Left ventricle myocardium inferior (tissue), 1 donor: ENCODE results near the gene ACOXL. TPM values are rescaled to one million over a fixed set of nuclear protein-coding genes. Genes with fewer than 3 reads are reported as not detected.
"Not testable (repeated sequence)": the region's sequence is repeated elsewhere in the genome, so short reads cannot be mapped to it uniquely, and the experiment has no call there.

Experiments used
- DNase-seq: peaks from one replicate; pipeline ENCODE4 v3.0.0-alpha.2; 2020
- H3K27ac ChIP-seq: fragments of 200-600 bp; replicated peaks from 2 replicates; pipeline ENCODE4 v1.8.0; 2021
- H3K27me3 ChIP-seq: fragments of 200-600 bp; 2 replicates; pipeline ENCODE4 v1.8.0; 2021; ENCODE audit warnings: low read depth
- H3K36me3 ChIP-seq: fragments of 200-600 bp; 2 replicates; pipeline ENCODE4 v1.8.0; 2021
- H3K4me1 ChIP-seq: fragments of 200-600 bp; 2 replicates; pipeline ENCODE4 v1.8.0; 2021
- H3K4me3 ChIP-seq: fragments of 200-600 bp; 2 replicates; pipeline ENCODE4 v1.8.0; 2021; ENCODE audit warnings: mild to moderate bottlenecking, moderate library complexity
- H3K9me3 ChIP-seq: fragments of 200-600 bp; replicated peaks from 2 replicates; pipeline ENCODE4 v1.8.0; 2021
- intact Hi-C: fragments of 100-400 bp; cut with micrococcal nuclease; formaldehyde crosslinking; loops from one replicate; pipeline ENCODE4 v1.11.0; 2022
- long read RNA-seq: library from polyadenylated mRNA; unstranded; transcript quantifications from one replicate; pipeline ENCODE4 v2.0.0, GENCODE V29; 2021
- total RNA-seq: library from RNA; stranded (reverse); fragmentation: NEBNext Ultra II Directional; extraction: Animal tissue kit (Norgen Biotek cat#: 25700); gene quantifications from one replicate; pipeline ENCODE4 v1.2.1, GENCODE V29; 2021
- TF ChIP-seq, protein P1 (sequence below): fragments of 200-600 bp; IDR thresholded peaks from 2 replicates; pipeline ENCODE4 v1.8.0; 2021; ENCODE audit warnings: antibody characterized with exemption, mild to moderate bottlenecking, borderline replicate concordance
- donor health status: DM: no; HTN: yes; CAD: no; lungs with severe emphysema.

The ACOXL gene
- total RNA-seq: not detected
- long read RNA-seq: 0 reads

- TF ChIP-seq, protein P1, sequence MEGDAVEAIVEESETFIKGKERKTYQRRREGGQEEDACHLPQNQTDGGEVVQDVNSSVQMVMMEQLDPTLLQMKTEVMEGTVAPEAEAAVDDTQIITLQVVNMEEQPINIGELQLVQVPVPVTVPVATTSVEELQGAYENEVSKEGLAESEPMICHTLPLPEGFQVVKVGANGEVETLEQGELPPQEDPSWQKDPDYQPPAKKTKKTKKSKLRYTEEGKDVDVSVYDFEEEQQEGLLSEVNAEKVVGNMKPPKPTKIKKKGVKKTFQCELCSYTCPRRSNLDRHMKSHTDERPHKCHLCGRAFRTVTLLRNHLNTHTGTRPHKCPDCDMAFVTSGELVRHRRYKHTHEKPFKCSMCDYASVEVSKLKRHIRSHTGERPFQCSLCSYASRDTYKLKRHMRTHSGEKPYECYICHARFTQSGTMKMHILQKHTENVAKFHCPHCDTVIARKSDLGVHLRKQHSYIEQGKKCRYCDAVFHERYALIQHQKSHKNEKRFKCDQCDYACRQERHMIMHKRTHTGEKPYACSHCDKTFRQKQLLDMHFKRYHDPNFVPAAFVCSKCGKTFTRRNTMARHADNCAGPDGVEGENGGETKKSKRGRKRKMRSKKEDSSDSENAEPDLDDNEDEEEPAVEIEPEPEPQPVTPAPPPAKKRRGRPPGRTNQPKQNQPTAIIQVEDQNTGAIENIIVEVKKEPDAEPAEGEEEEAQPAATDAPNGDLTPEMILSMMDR: no peak
- H3K4me1 ChIP-seq: peaks cover 12% of the 10 kb centered on the region
- peak within 1 kb of the TSS; percentile 56 for H3K4me3 ChIP-seq
- intact Hi-C loops: no loop called here
- H3K27ac ChIP-seq: no peak within 1 kb of the TSS
- H3K9me3 ChIP-seq: no peaks in the 10 kb centered on the region
- no peaks in the 10 kb centered on the region for H3K36me3 ChIP-seq
- DNase-seq: no peak
- H3K27me3 ChIP-seq: peaks cover 78% of the 10 kb centered on the region
Observed at GRCh38 chr2:110732422-110733413, at the start of gene ACOXL. ACOXL (plus strand) TSS chr2:110732573; CDS start chr2:110768390, 35,817 bp downstream.

- Histone ChIP-seq H3K4me1 (peaks cover 15% of the 10 kb centered on the region), H3K9me3 (peaks cover 10% of the 10 kb centered on the region), H3K27me3 (peaks cover 6% of the 10 kb centered on the region), H3K4me3 (no peak overlapping the region), H3K27ac (no peak overlapping the region), H3K36me3 (no peaks in the 10 kb centered on the region)
- intact Hi-C loops: no loop called here
- no peak for DNase-seq
- TF ChIP-seq, protein P1: no peak
Observed at GRCh38 chr2:110682872-110683271, 49.5 kb upstream of the ACOXL start.

DNA sequence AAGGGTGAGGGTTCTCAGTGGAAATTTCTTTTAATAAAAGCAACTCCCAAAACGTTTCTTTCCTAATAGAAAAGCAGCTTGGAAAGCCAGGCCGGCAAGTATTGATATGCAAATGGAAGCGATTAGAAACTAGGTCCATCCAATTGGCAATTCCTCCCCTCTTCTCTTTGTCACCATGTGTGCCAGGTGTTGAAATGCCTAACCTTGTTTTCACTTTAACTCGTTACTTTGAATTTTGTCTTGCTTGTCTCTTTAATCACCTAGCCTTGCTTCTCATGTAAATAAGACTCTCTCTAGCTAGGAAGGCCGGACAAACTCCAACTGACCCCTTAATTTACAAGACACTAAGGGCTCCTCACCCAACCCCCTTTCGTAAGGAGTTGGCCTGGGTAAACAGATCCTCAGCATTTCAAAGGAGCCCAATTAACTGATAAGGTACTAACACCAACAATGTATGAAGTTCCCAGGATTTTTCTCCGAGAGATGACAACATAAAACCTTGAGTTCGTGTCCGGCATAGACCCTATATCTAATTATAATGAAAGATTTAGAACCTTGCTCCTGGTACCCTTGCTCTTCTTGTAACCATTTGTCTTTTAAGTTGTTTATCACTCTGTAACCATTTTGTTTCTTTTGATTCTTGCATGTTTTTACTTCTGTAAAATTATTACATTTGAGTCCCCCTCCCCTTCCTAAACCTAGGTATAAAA lies 44.4 kb upstream of the ACOXL start:
- H3K4me3 ChIP-seq, H3K9me3 ChIP-seq, H3K27ac ChIP-seq, DNase-seq, H3K36me3 ChIP-seq, intact Hi-C loops, H3K4me1 ChIP-seq: not testable (repeated sequence)
- peaks cover 27% of the 10 kb centered on the region for H3K27me3 ChIP-seq

DNA sequence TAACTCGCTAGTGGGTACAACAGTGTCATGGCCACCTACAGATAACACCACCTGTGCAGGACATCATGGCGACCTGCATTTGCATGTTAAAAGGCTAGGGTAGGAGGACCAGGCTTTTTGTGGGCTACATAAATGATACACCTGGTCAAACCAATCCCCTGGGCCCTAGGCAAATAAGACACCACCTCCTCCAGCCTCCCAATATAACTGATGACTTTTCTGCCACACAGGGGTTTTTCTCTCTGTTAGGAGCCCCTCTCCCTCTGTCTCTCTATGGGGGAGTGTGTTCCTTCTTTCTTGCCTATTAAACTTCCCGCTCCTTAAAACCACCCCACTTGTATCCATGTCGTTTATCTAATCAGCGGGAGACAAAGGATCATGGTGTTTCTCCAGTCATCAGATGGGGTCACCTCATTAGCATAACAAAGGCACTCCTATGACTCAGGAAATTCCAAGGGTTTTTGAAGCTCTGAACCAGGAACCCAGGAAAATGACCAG lies 43.7 kb upstream of the ACOXL start:
- DNase-seq: no peak
- Histone ChIP-seq H3K27ac (no peak overlapping the region), H3K4me3 (no peak overlapping the region), H3K27me3 (peaks cover 30% of the 10 kb centered on the region), H3K4me1 (no peaks in the 10 kb centered on the region), H3K9me3 (peaks cover 10% of the 10 kb centered on the region), H3K36me3 (no peaks in the 10 kb centered on the region)
- TF ChIP-seq, protein P1: no peak
- intact Hi-C loops: no loop called here

DNA sequence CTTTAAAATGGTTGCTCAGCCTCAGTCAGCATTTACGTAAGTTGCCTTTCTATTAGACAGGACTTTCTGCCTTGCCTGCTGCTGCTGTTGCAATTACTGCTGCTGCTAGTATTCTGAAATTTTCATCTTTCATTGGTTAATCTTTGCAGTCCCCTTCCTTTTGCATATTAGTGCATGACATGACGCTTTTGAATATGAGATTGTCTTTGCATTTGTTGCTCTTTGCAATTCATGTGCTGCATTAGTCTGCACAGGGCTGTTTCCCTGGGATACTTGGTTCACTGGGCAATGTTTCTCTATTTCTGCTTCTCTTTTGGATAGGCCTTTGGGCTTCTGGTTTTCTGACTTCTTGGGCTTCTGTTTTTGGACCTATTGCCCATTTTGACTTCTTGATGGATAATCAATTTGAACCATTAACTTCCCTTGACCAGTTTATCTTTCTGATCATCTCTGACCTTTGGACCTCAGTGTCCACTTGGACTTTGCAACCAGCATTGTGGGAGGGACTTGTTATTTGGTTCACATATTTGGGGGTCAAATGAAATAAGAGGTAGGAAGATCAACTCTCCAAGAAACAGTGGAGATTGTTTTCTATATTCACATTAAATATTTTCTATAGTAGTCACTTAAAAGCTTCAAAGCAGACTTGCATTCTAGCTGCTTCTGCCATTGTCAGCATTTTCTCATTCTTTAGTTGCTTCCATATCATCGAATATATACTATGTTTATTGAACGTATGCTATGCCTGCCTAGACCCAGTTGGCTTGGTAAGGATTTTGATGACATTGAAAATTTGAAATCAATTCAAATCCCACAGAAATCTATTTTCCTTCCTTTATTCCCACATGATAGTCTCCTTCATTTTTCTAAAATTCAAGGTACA lies 42.0 kb upstream of the ACOXL start:
- Histone ChIP-seq H3K27ac (no peak overlapping the region), H3K36me3 (no peaks in the 10 kb centered on the region), H3K4me1 (peaks cover 9% of the 10 kb centered on the region), H3K9me3 (peaks cover 10% of the 10 kb centered on the region), H3K4me3 (no peak overlapping the region), H3K27me3 (peaks cover 30% of the 10 kb centered on the region)
- DNase-seq: no peak
- intact Hi-C loops: no loop called here
- TF ChIP-seq, protein P1: no peak
